Sigmoid colon (tissue), 7 donors: ENCODE data around the gene STON2. TPM values are rescaled to one million over a fixed set of nuclear protein-coding genes. Genes with fewer than 3 reads are reported as not detected.
"Not testable (repeated sequence)": the region's sequence is repeated elsewhere in the genome, so short reads cannot be mapped to it uniquely, and the experiment has no call there.

Experiments
- DNase-seq: peaks from one replicate; pipeline ENCODE4 v3.0.0-alpha.2; 2019
- H3K27ac ChIP-seq, 4 donors: fragments of 200-600 bp; sonication (generic); one replicate each; pipeline ENCODE4 v1.5.1; 2016 to 2019; ENCODE audit warnings: mild to moderate bottlenecking in 1 of 4
- H3K27me3 ChIP-seq, 3 donors: fragments of 200-600 bp; sonication (generic); one replicate each; pipeline ENCODE4 v1.5.1; 2019; ENCODE audit warnings: mild to moderate bottlenecking in 1 of 3
- H3K36me3 ChIP-seq, 4 donors: fragments of 200-600 bp; sonication (generic); one replicate each; pipeline ENCODE4 v1.5.1; 2016 to 2019
- H3K4me1 ChIP-seq, 4 donors: fragments of 200-600 bp; sonication (generic); one replicate each; pipeline ENCODE4 v1.5.1; 2017 to 2019
- H3K4me3 ChIP-seq, 4 donors: fragments of 200-600 bp; sonication (generic); one replicate each; pipeline ENCODE4 v1.5.1; 2017 to 2019; ENCODE audit warnings: mild to moderate bottlenecking in 2 of 4, moderate library complexity in 1 of 4
- H3K9me3 ChIP-seq, 4 donors: fragments of 200-600 bp in 3 of 4; sonication (generic) in 3 of 4; one replicate each; pipeline versions ENCODE4 v1.5.1 to v1.6.1; 2013 to 2019
- CTCF ChIP-seq, 4 experiments: fragments of 450-650 bp in 3 of 4; fragments of 200-600 bp in 1 of 4; IDR thresholded peaks; one replicate each; pipeline ENCODE4 v1.5.1; 2016 to 2019; ENCODE audit warnings: antibody characterized with exemption in 4 of 4, mild to moderate bottlenecking in 3 of 4, moderate library complexity in 2 of 4
- EP300 ChIP-seq, 4 donors: sonication (generic); formaldehyde crosslinking; IDR thresholded peaks; one replicate each; pipeline ENCODE4 v1.6.1; 2017; ENCODE audit warnings: antibody characterized with exemption in 4 of 4
- POLR2A ChIP-seq, 2 donors: fragments of 450-650 bp; IDR thresholded peaks; one replicate each; pipeline ENCODE4 v1.6.1; 2016; ENCODE audit warnings: antibody characterized with exemption in 2 of 2, mild to moderate bottlenecking in 2 of 2, moderate library complexity in 2 of 2
- POLR2AphosphoS5 ChIP-seq, 4 donors: sonication (generic); formaldehyde crosslinking; IDR thresholded peaks; one replicate each; pipeline ENCODE4 v1.6.1; 2017; ENCODE audit warnings: antibody characterized with exemption in 4 of 4
- WGBS, 2 donors: extraction: QIAGEN DNeasy Blood & Tissue Kit; methylation state at CpG; one replicate each; pipeline ENCODE4 v1.1.7; 2013; 5-methylcytosine and 5-hydroxymethylcytosine counted together
- intact Hi-C: fragments of 100-400 bp; cut with DNase I; formaldehyde crosslinking; loops from one replicate; pipeline ENCODE4 v1.15.1; 2023
- polyA plus RNA-seq, 3 donors: library from polyadenylated mRNA; stranded (reverse); fragments of 200-250 nt; gene quantifications; one replicate each; pipeline ENCODE4 v1.2.3, GENCODE V29; 2013
- total RNA-seq, 4 donors: library from RNA; depleted of rRNA; stranded (reverse); fragments of >200 nt; gene quantifications; one replicate each; pipeline ENCODE4 v1.1.0, GENCODE V29; 2016
- donor health status: healthy with polysubstance abuse.
- donor health status: Bipolar disorder and iron deficiency.
- donor health status: healthy.

STON2 gene
- total and polyA plus RNA-seq, 7 donors: 2.9 to 15.6 (median 12.2) TPM

GRCh38 chr14:81234278-81234677 lies 165.8 kb downstream of the STON2 start:
- TF ChIP-seq EP300 (IDR thresholded peaks at IDR 0.05): no peak
- no peak for TF ChIP-seq POLR2A (IDR thresholded peaks at IDR 0.05)
- no peak for TF ChIP-seq POLR2AphosphoS5 (IDR thresholded peaks at IDR 0.05)
- TF ChIP-seq CTCF (IDR thresholded peaks at IDR 0.05): no peak

GRCh38 chr14:81233615-81234014 lies 166.5 kb downstream of the STON2 start:
- DNase-seq: no peak
- Histone ChIP-seq H3K27me3 (no peaks in the 10 kb centered on the region), H3K4me1 (no peaks in the 10 kb centered on the region), H3K27ac (no peak overlapping the region), H3K36me3 (no peaks in the 10 kb centered on the region), H3K4me3 (no peak overlapping the region), H3K9me3 (no peaks in the 10 kb centered on the region)
- TF ChIP-seq POLR2A (IDR thresholded peaks at IDR 0.05) (no peak), POLR2AphosphoS5 (IDR thresholded peaks at IDR 0.05) (no peak), CTCF (IDR thresholded peaks at IDR 0.05) (no peak), EP300 (IDR thresholded peaks at IDR 0.05) (no peak)
- intact Hi-C loops: no loop called here
- 90 to 93% methylated on average over 1 of the region's 1 CpG for WGBS, 2 donors

More at GRCh38 chr14:81234278-81234677, 165.8 kb downstream of the STON2 start:
- Histone ChIP-seq H3K4me3 (no peak overlapping the region), H3K9me3 (no peaks in the 10 kb centered on the region), H3K27me3 (no peaks in the 10 kb centered on the region), H3K36me3 (no peaks in the 10 kb centered on the region), H3K4me1 (no peaks in the 10 kb centered on the region), H3K27ac (no peak overlapping the region)
- DNase-seq: no peak
- intact Hi-C loops: no loop called here

GRCh38 chr14:81231540-81231939 lies 168.6 kb downstream of the STON2 start:
- TF ChIP-seq POLR2A (IDR thresholded peaks at IDR 0.05): no peak
- no peak for TF ChIP-seq CTCF (IDR thresholded peaks at IDR 0.05)
- no peak for TF ChIP-seq EP300 (IDR thresholded peaks at IDR 0.05)
- TF ChIP-seq POLR2AphosphoS5 (IDR thresholded peaks at IDR 0.05): no peak
- no peaks in the 10 kb centered on the region for H3K9me3 ChIP-seq
- 79 to 82% methylated on average over 1 of the region's 1 CpG for WGBS, 2 donors
- DNase-seq: no peak
- H3K4me1 ChIP-seq: no peaks in the 10 kb centered on the region
- H3K27ac ChIP-seq: no peak overlapping the region
- intact Hi-C loops: no loop called here
- no peaks in the 10 kb centered on the region for H3K36me3 ChIP-seq
- H3K4me3 ChIP-seq: no peak overlapping the region
- no peaks in the 10 kb centered on the region for H3K27me3 ChIP-seq

- Histone ChIP-seq H3K4me3 (no peak overlapping the region), H3K27me3 (no peaks in the 10 kb centered on the region), H3K4me1 (peaks cover 0 to 7% (median 4%) of the 10 kb centered on the region in 4 donors), H3K9me3 (no peaks in the 10 kb centered on the region), H3K36me3 (no peaks in the 10 kb centered on the region), H3K27ac (no peak overlapping the region)
- intact Hi-C loops: loop anchor here (5.0 kb wide), 1 partner anchor 308 kb away; the partner anchor contains the start of gene SEL1L
- TF ChIP-seq CTCF (IDR thresholded peaks at IDR 0.05) (no peak), POLR2A (IDR thresholded peaks at IDR 0.05) (no peak), POLR2AphosphoS5 (IDR thresholded peaks at IDR 0.05) (no peak), EP300 (IDR thresholded peaks at IDR 0.05) (no peak)
- DNase-seq: no peak
- 96 to 97% methylated on average over 1 of the region's 1 CpG for WGBS, 2 donors
Measured at GRCh38 chr14:81224222-81224621, 175.9 kb downstream of the STON2 start.

- peaks cover 0 to 11% (median 7%) of the 10 kb centered on the region in 4 donors for H3K4me1 ChIP-seq
- intact Hi-C loops: loop anchor here (5.0 kb wide), 1 partner anchor 309 kb away; the partner anchor contains the start of gene SEL1L
- H3K27me3 ChIP-seq, DNase-seq, H3K36me3 ChIP-seq, H3K9me3 ChIP-seq, H3K4me3 ChIP-seq, H3K27ac ChIP-seq: not testable (repeated sequence)
- 92 to 96% methylated on average over 7 of the region's 7 CpGs for WGBS, 2 donors
Measured at GRCh38 chr14:81223788-81224187, 176.3 kb downstream of the STON2 start.
